Lung (tissue), 12 donors: ENCODE results near the gene ERBB4. TPM values are rescaled to one million over a fixed set of nuclear protein-coding genes. Genes with fewer than 3 reads are reported as not detected.

Experiments
- ATAC-seq: fragments of 200-7000 bp; cut with Tn5 transposase; one replicate; pipeline ENCODE4 v1.9.1; 2020; ENCODE audit warnings: moderate number of reproducible peaks; ENCODE audit not compliant: insufficient read depth, low FRiP score
- DNase-seq, 3 donors: peaks; one replicate each; pipeline ENCODE4 v3.0.0-alpha.2; 2013 to 2017
- H3K27ac ChIP-seq, 2 donors: one replicate each; pipeline ENCODE4 v1.5.1; 2013; ENCODE audit warnings: mild to moderate bottlenecking in 2 of 2, moderate library complexity in 2 of 2, control low read depth in 1 of 2, inconsistent platforms in 1 of 2, low read depth in 1 of 2, low read length in 1 of 2
- H3K27me3 ChIP-seq, 3 donors: one replicate each; pipeline ENCODE4 v1.5.1; 2013; ENCODE audit warnings: low read length in 2 of 3; ENCODE audit not compliant: control insufficient read depth in 3 of 3, insufficient read depth in 3 of 3
- H3K36me3 ChIP-seq, 4 donors: one replicate each; pipeline ENCODE4 v1.5.1; 2013; ENCODE audit warnings: low read length in 4 of 4, mild to moderate bottlenecking in 1 of 4, moderate library complexity in 1 of 4; ENCODE audit not compliant: control insufficient read depth in 4 of 4, insufficient read depth in 4 of 4
- H3K4me1 ChIP-seq, 5 donors: one replicate each; pipeline ENCODE4 v1.5.1; 2013; ENCODE audit warnings: low read length in 5 of 5, mild to moderate bottlenecking in 2 of 5, moderate library complexity in 1 of 5; ENCODE audit not compliant: control insufficient read depth in 5 of 5, insufficient read depth in 5 of 5
- H3K4me3 ChIP-seq: one replicate; pipeline ENCODE4 v1.5.1; 2013; ENCODE audit warnings: mild to moderate bottlenecking, control low read depth, moderate library complexity
- H3K9ac ChIP-seq, 2 donors: one replicate each; pipeline ENCODE4 v1.5.1; 2013; ENCODE audit warnings: low read length in 2 of 2, control low read depth in 1 of 2; ENCODE audit not compliant: insufficient read depth in 1 of 2
- H3K9me3 ChIP-seq, 4 donors: one replicate each; pipeline ENCODE4 v1.5.1; 2013; ENCODE audit warnings: low read length in 3 of 4, mild to moderate bottlenecking in 1 of 4, moderate library complexity in 1 of 4; ENCODE audit not compliant: control insufficient read depth in 4 of 4, insufficient read depth in 3 of 4
- CTCF ChIP-seq: IDR thresholded peaks from 2 replicates; pipeline ENCODE4 v1.5.1; 2012; ENCODE audit warnings: mild to moderate bottlenecking; ENCODE audit errors: control extremely low read depth, extremely low read depth
- WGBS, 2 donors: extraction: QIAGEN DNeasy Blood & Tissue Kit; methylation state at CpG; one replicate each; pipeline ENCODE4 v1.1.7; 2013; 5-methylcytosine and 5-hydroxymethylcytosine counted together
- polyA plus RNA-seq, 2 donors: library from polyadenylated mRNA; stranded (reverse); fragments of 200-250 nt; gene quantifications; one replicate each; pipeline ENCODE4 v1.2.1, GENCODE V29; 2013
- total RNA-seq, 2 donors: library from RNA; depleted of rRNA in 1 of 2; stranded (reverse); fragments of >200 nt in 1 of 2; gene quantifications; one replicate each; pipeline ENCODE4 v1.2.1, GENCODE V29; 2014 to 2021
- donor health status: control.
- donor health status: control.
- donor health status: Bipolar disorder and iron deficiency.
- donor health status: healthy.
- donor health status: DM: yes; HTN: yes; CAD: no.

Gene ERBB4
- total and polyA plus RNA-seq, 4 donors: 0.41 to 16.8 (median 5.3) TPM

GRCh38 chr2:211760103-211760502 lies 778.5 kb downstream of the ERBB4 start:
- 33 to 47% methylated on average over 1 of the region's 1 CpG for WGBS, 2 donors

GRCh38 chr2:211756266-211756665 lies 782.3 kb downstream of the ERBB4 start:
- no peaks in the 10 kb centered on the region for H3K27me3 ChIP-seq
- H3K9me3 ChIP-seq: no peaks in the 10 kb centered on the region
- no peaks in the 10 kb centered on the region for H3K36me3 ChIP-seq
- DNase-seq (peak in 1 of 3 donors; percentile 16), ATAC-seq (no peak)
- peaks cover 0 to 4% (median 0%) of the 10 kb centered on the region in 5 donors for H3K4me1 ChIP-seq
- WGBS, 2 donors: 86 to 92% methylated on average over 2 of the region's 2 CpGs
- no peak for TF ChIP-seq CTCF
- no peak overlapping the region for H3K9ac ChIP-seq
- H3K27ac ChIP-seq: no peak overlapping the region
- H3K4me3 ChIP-seq: no peak overlapping the region

More at GRCh38 chr2:211760103-211760502, 778.5 kb downstream of the ERBB4 start:
- no peaks in the 10 kb centered on the region for H3K27me3 ChIP-seq
- DNase-seq (no peak), ATAC-seq (no peak)
- H3K4me1 ChIP-seq: no peaks in the 10 kb centered on the region
- no peaks in the 10 kb centered on the region for H3K36me3 ChIP-seq
- no peaks in the 10 kb centered on the region for H3K9me3 ChIP-seq
- H3K27ac ChIP-seq: no peak overlapping the region
- TF ChIP-seq CTCF: no peak
- no peak overlapping the region for H3K9ac ChIP-seq
- no peak overlapping the region for H3K4me3 ChIP-seq

- WGBS, 2 donors: 93 to 94% methylated on average over 8 of the region's 8 CpGs
- no peak overlapping the region for H3K4me3 ChIP-seq
- ATAC-seq (no peak), DNase-seq (no peak)
- no peak for TF ChIP-seq CTCF
- no peaks in the 10 kb centered on the region for H3K36me3 ChIP-seq
- no peaks in the 10 kb centered on the region for H3K9me3 ChIP-seq
- no peaks in the 10 kb centered on the region for H3K27me3 ChIP-seq
- no peak overlapping the region for H3K27ac ChIP-seq
- H3K4me1 ChIP-seq: peaks cover 0 to 4% (median 0%) of the 10 kb centered on the region in 5 donors
- no peak overlapping the region for H3K9ac ChIP-seq
Measured at GRCh38 chr2:211755187-211755586, 783.4 kb downstream of the ERBB4 start.

- ATAC-seq: no peak
- peak in 2 of 3 donors; percentile 87 to 89 for DNase-seq
- Histone ChIP-seq H3K9me3 (no peaks in the 10 kb centered on the region), H3K27me3 (no peaks in the 10 kb centered on the region), H3K9ac (no peak overlapping the region), H3K4me1 (peaks cover 0 to 4% (median 0%) of the 10 kb centered on the region in 5 donors), H3K36me3 (no peaks in the 10 kb centered on the region), H3K27ac (no peak overlapping the region), H3K4me3 (no peak overlapping the region)
- TF ChIP-seq CTCF: no peak
- 52 to 65% methylated on average over 3 of the region's 3 CpGs for WGBS, 2 donors
Measured at GRCh38 chr2:211751848-211752247, 786.8 kb downstream of the ERBB4 start.
